ENCODE results near the gene MT1B. TPM values are rescaled to one million over a fixed set of nuclear protein-coding genes. Genes with fewer than 3 reads are reported as not detected.
"Not testable (repeated sequence)": the region's sequence is repeated elsewhere in the genome, so short reads cannot be mapped to it uniquely, and the experiment has no call there.

MT1B gene
- polyA plus RNA-seq, 12 donors: not detected

- no peak for DNase-seq
Observed at GRCh38 chr16:56667581-56668571, 16.2 kb downstream of the MT1B start, which contains the start of gene MT1G. MT1G (minus strand) TSS chr16:56668065; CDS start chr16:56667993, 72 bp downstream.

GRCh38 chr16:56669005-56669839 lies 17.5 kb downstream of the MT1B start, which contains the start of gene MT1H:
MT1H (plus strand) TSS chr16:56669814; CDS start chr16:56669885, 71 bp downstream.
- DNase-seq: no peak

GRCh38 chr16:56669840-56670619 lies 18.3 kb downstream of the MT1B start:
- no peak for DNase-seq

GRCh38 chr16:56670620-56670934 lies 18.9 kb downstream of the MT1B start:
- no peak for DNase-seq

- DNase-seq: not testable (repeated sequence)
Observed at GRCh38 chr16:56671691-56672090, 20.0 kb downstream of the MT1B start.

GRCh38 chr16:56672171-56672570 lies 20.5 kb downstream of the MT1B start:
- not testable (repeated sequence) for DNase-seq

- DNase-seq: no peak
Observed at GRCh38 chr16:56672761-56673536, 21.3 kb downstream of the MT1B start.

- peak; percentile 53 for DNase-seq
Observed at GRCh38 chr16:56673921-56674320, 22.2 kb downstream of the MT1B start.

GRCh38 chr16:56674570-56674969 lies 22.9 kb downstream of the MT1B start:
- DNase-seq: not testable (repeated sequence)

GRCh38 chr16:56675685-56676210 lies 24.1 kb downstream of the MT1B start:
- no peak for DNase-seq

GRCh38 chr16:56677474-56677873 lies 25.8 kb downstream of the MT1B start:
- no peak for DNase-seq

- DNase-seq: no peak
Observed at GRCh38 chr16:56679078-56679730, 27.5 kb downstream of the MT1B start.

GRCh38 chr16:56679818-56680217 lies 28.1 kb downstream of the MT1B start:
- no peak for DNase-seq

GRCh38 chr16:56681939-56682702 lies 30.4 kb downstream of the MT1B start, which contains the start of gene MT1X:
MT1X (plus strand) TSS chr16:56682470; CDS start chr16:56682541, 71 bp downstream.
- peak; percentile 87 for DNase-seq

- DNase-seq: no peak
Observed at GRCh38 chr16:56682703-56683397, 31.2 kb downstream of the MT1B start.

- DNase-seq: no peak
Observed at GRCh38 chr16:56683424-56684172, 31.9 kb downstream of the MT1B start.

GRCh38 chr16:56684256-56684925 lies 32.7 kb downstream of the MT1B start:
- no peak for DNase-seq
